Hepatic stellate cell (primary cell): ENCODE results near the gene NDUFV2.

ENCODE experiments used
- DNase-seq: peaks from one replicate; pipeline ENCODE4 v3.0.0; 2011; ENCODE audit warnings: low spot score

NDUFV2 gene

DNA sequence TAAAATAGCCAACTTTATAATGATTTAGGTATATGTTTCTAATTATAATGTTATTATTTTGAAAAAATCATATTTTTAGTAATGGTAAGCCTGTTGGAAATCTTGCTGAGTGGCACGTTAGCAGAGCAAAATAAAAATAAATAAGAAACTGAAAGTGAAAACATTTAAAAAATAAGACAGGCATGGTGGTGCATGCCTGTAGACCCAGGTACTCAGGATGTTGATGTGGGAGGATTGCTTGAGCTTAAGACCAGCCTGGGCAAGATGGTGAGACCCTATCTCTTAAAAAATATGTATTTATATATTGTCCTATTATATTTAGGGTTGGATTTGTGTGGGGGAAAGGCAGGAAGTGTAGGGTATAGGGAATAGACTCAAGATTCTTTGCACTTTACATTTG, 18.3 kb downstream of the NDUFV2 start:
- no peak for DNase-seq

DNA sequence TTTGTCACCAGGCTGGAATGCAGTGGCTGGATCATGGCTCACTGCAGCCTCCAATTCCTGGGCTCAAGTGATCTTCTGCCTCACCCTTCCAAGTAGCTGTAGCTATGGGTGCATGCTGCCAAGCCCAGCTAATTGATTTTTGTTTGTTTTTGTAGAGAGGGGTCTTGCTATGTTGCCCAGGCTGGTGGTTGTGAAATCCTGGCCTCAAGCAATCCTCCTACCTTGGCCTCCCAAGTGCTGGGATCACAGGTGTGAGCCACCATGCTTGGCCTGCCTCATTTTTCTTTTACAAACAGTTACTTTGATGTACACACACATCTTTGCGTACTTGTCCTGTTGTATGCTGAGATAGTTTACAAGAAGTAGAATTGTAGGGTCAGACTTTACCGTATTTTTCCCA, 21.0 kb downstream of the NDUFV2 start:
- no peak for DNase-seq

DNA sequence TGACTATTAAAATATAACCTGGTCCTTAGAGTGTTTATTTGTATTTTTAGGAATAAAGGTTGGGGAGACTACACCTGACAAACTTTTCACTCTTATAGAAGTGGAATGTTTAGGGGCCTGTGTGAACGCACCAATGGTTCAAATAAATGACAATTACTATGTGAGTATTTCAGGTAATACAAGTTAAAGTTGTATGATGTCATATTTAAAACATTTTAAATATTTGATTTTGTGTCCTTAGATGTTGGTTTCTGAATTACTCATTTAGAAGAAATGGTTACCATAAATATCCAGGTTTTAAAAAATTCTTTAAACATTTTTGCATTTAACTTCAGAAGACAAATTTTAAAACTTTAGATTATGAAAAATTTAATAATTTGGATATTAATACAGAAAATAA, 22.3 kb downstream of the NDUFV2 start:
- no peak for DNase-seq

DNA sequence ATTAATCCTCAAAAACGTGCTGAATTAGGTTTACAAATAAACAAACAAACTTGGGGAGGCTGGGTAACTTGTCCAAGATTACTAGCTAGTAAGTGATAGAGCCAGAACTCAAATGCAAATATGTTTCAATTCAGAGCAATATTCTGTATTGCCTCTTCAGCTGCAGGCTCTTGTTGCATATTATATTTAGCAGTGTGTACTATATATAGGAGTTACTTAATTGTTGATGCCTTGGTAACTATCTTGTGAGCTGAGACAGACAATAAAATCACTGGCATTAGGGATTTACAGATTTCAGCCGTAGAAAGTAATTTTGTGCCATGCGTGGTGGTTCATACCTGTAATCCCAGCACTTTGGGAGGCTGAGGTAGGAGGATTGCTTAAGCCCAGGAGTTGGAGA, 23.8 kb downstream of the NDUFV2 start:
- no peak for DNase-seq

DNA sequence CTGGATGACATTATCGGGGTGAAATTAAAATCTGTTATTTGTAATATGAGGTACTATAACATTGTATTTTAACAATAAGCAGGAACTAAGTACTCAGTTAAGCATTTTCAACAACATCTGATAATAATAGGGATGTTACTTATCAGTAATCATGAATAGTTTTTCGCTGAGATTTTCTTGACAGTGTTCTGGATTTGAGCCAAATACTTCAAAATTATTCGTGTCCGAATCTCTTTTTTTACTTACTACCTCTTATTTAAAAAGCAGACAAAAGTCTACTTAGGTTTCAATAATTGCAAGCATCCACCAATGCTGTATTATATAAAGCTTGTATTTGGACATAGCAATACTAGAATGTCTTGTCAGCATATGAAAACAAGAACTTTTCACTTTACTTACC, 27.7 kb downstream of the NDUFV2 start:
- DNase-seq: no peak

DNA sequence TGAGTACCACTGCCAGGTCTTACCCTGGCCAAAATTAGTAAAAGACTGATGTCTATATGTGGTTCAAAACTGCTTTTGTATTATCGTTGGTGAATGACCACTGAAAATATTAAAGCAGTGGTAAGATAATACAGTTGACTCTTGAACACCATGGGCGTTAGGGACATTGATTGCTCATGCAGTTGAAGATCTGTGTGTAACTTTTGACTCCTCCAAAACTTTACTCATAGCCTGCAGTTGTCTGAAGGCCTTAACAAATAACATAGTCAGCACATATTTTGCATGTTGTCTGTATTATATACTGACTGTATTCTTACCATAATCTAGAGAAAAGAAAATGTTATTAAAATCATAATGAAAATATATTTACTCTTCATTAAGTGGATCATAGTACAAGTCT, 28.3 kb downstream of the NDUFV2 start:
- no peak for DNase-seq

DNA sequence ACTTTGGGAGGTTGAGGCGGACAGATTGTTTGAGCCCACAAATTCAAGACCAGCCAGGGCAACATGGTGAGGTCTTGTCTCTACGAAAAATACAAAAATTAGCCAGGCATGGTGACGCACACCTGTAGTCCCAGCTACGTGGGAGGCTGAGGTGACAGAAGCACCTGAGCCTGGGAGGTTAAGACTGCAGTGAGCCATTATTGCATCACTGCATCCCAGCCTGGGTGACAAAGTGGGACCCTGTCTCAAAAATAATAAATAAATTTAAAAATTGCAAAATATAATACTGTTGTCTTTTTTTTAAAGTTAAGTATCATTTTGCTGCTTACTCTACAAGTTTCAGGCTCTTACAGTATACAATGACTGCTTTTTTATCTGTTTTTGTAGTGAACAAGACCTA, 30.1 kb downstream of the NDUFV2 start:
- DNase-seq: no peak

DNA sequence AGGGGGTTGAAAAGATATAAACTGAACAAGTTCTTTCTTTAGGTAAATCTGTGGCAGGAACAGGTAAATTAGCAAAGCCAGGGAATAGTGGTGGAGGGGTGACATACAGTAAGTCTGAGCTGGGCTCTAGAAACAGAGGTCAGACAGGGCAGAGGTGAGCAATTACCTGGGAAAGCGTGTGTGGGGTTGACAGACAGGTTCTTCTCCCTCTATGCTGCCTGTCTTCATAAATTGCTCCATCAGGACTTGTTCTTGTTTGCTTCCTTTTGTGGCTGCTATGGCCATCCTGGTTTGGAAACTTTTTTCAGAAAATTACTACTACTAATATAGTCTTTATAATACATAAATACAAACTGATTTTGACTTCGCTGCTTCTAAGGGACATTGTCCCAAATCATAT, 30.7 kb downstream of the NDUFV2 start:
- no peak for DNase-seq

DNA sequence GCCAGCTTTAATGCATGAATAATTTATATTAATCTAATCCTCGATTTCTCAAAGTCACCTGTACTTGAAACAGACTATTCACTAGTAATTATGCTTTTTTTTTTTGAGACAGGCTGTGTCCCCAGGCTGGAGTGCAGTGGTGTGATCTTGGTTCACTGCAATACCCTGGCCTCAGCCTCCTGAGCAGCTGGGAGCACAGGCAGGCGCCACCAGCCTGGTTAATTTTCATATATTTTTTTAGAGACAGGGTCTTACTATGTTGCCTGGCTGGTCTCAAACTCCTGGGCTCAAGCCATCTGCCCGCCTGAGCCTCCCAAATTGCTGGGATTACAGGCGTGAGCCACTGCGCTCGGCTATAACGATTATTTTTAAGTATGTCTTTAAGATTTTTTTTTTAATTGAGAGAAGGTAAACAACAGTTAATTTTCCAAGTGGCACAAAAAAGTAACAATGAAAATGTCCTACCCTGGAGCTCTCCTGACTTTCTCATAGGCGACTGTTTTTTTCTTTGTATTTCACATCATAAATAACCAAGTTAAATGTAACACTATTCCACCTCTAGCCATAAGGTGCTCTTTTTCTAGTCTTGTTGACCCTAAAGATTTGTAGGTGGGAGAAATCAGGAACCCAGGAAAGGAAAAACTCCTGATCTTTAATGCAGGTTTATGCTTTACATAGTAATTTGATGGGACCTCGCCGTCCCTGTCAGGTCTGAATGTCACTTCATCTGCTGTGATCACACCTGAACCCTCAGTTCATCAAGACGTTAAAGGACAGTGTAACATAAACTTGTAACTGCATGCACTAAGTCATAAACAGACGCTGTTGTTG, 32.8 kb downstream of the NDUFV2 start:
- DNase-seq: no peak

DNA sequence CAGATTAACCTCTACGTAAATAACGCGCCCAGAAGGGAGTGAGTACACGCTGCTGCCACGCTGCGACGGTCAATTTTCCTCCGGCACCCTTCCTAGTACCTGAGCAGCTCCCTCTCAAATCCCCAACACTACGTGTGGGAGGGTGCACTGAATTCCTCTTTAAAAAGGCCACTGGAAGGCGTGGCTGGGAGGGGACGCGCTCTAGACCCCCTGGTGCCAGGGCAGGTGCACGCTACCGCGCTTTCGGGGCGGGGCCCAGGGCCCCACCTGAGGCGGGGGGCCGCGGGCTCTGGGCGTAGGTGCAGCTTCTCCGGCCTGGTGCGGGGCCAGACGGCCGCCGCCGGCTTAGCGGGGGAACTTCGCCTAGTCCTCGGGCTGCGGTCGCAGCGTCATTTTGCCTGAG, 33.4 kb downstream of the NDUFV2 start:
- DNase-seq: no peak

DNA sequence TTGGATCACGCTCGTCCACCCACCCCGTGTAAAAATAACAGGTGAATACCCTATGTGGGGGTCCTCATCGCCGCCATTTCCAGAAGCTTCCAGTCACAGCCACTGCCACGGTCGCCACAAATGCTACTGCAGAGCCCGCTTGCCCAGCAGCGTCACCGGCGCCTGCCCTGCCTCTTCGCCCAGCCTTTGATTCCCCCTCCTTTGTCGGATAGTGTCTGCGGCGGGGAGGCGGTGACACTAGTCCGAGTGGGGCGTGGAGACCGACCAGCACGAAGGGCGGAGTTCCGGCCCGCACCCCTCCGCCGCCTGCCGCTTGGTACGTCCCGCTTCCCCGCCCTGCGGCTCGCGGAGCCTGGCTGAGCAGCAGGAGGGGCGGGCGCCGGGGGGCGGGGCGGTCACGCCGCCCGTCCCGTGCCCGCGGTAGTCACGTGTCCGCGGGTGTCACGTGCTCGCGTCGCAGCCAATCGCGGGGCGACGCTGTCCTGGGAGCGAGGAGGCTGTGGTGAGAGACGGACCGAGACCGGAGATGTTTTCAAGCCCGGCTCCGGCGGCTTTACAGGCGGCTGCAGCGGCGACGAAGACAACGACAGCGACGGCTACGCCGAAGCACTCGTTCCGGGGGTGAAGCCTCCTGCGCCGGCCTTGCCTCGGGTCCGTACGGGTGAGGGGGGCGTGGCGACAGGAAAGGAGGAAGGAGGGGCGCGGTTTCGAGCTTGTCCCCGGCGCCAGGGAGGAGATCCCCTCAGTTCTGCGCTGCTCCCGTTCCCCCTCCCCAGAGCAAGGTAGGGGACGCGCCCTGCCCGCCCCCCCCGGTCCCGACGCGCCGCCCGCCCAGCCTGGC, 34.0 kb downstream of the NDUFV2 start, which contains the start of gene ANKRD12:
Gene ANKRD12, plus strand, starts transcription at position 467 of the 841 bp plus-strand sequence. CDS start 45,652 bp downstream, outside the sequence.
- peak; percentile 97 for DNase-seq

DNA sequence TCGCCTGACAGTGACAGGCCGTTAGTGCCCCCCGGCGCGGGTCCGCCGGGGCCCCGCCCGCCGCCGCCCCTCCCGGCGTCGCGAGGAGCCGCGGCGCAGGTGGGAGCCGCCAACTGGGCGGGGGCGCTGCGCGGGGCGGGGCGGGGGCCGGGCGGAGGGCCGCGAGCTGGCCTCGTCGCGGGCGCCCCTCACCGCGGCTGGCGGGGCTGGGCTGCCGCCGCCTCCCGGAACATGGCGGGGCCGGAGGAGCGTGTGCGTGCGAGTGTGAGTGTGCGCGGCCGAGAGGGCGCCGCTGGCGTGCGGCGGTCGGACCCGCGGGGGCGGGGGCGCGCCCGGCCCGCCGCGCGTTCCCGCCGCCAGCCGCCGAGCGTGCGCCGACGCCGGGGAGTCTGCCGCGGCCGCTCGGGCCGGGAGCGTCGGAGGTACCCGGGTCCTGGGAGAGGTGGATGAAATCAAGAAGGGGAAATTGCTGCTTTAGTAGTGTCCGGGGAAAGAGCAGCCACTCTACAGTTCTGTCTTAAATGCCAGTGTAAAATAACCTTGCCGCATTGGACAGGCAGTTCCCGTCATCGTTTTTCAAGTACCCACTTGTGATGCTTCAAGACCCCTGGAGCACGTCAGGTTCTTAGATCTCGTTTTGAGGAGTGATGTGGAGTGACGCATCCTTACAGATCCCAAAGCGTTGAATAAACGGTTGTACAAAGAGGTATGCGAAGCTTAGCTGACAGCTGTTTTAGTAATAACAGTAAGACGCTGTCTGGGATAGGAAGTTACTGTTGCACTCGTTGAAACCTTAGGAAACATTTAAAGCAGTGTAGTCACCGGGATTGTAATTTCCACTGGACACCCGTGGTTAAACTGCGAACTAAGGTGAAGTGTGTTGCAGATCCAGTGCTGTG, 34.9 kb downstream of the NDUFV2 start:
- peak; percentile 73 for DNase-seq

DNA sequence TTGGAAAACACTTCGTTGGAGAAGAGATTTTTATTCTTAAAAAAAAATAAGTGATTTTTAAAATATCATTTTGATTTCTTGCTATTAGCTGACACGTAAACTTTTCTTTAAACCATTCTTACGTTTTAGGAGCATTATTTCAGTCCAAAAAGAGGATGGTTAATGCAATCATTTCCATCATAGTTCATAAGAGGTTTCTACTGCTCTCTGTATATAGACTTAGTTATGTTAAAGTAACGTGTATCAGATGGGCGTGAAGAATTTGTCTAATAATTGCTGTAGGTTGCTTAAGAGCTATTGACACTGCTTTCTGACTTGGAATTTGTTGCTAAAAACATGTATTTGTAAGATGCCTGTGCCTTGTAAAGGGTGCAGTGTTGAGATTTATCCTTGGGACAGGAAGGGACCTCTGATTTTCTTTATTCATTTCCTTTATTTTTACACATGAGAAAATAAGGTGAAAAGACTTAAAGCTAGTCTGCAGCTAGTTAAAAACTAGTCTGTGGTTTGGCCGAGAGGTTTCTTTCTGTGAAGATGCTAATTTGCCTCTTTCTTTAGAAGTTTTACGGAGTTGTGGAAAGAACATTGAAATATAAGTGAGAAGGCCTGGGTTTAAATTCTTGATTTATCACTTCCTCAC, 37.0 kb downstream of the NDUFV2 start:
- no peak for DNase-seq

DNA sequence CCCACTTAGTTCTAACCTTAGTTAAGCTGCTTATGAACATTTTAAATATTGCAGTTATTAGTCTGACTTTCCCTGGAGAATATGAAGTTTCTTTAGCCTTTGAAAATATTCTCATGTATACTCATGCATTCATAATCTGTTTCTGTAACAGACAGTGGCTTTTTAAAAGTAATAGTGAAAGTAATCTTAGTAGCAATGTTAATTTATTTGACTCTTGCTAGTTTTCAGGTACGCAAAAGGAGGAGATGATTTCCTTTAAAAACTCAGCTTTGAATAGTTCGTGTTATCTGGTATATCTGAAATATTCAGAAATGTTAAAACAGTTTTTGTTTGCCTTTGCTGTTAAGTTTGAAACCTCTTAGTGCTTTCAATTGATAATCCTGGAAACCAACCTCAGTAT, 37.9 kb downstream of the NDUFV2 start:
- DNase-seq: no peak

DNA sequence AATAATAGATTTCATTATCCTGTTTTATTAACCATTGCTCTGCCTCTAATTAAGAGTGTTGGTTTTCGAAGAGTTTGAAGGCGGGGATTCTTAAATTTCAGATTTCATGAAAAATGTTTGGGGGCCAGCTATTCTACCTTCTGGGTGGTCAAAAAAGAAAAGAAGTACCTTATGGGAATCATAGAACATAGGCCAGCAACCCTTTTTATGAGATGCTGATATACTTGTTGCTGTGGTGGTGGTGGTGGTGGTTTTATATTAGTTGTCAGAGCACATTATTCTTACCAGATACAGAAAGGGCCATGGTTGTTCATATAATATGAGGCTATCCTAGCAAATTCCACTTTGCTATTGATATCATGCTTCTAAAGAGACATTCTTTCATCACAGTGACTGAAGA, 38.5 kb downstream of the NDUFV2 start:
- no peak for DNase-seq

DNA sequence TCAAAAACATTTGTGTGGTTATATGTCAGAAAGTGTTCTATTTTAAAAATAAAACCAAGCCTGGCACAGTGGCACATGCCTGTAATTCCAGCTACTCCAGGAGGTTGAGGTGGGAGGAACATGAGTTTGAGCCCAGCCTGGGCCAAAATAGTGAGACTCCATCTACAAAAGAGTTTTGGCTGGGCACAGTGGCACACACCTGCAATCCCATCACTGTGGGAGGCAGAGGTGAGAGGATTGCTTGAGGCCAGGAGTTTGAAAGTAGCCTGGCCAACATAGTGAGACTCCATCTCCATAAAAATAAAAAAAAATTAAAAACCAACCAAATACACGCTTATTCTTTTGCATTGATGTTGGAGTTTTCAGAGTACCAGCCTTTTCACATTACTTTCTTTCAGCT, 43.7 kb downstream of the NDUFV2 start:
- no peak for DNase-seq

DNA sequence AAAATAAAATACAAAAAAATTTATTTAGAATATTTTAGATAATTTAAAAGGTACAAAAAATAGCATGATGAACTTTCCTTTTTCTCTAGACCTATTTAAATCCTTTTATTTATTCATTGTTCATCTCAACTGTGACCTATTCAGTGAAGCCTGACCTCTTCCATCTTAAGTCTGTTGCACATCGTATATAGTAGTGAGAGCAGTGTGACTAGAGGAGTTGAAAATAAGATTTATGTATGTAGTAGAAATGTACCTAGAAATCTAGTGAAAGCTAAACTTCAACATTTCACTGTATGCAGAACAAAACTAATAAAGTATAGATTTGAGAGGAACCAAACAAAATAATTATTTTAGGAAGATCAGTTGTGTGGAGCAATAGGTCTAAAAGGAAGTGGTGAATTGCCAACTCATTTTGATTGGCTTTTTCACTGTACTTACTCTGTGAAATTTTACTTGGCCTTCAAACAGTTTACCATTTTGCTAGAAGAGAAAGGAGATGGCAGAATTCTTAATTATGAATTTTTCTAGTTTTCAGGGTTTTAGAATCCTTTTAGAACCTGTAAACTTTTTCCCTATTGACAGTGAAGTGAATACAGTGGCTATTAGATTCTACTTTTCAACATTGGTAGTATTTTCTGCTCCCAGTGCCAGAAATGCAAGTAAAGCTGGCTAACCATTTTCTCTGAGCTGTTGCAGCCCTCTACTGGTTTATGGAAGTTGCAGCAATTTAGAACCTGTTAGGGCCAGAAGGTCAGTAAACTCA, 45.1 kb downstream of the NDUFV2 start:
- DNase-seq: peak; percentile 31

DNA sequence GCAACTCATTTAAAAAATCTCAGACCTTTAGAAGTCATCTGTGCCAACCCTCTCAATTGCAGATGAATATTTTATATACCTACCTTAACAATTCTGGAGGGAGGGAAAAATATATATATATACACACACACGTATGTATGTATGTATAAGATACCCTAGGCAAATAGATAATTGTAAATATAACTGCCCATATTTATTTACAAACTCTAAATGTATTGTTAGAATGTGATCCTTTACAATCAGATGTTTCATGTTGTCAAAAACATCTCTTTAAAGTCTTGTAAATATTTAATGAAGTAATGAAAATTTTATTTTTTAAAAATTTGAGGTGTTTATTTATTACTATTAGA, 45.7 kb downstream of the NDUFV2 start:
- no peak for DNase-seq

DNA sequence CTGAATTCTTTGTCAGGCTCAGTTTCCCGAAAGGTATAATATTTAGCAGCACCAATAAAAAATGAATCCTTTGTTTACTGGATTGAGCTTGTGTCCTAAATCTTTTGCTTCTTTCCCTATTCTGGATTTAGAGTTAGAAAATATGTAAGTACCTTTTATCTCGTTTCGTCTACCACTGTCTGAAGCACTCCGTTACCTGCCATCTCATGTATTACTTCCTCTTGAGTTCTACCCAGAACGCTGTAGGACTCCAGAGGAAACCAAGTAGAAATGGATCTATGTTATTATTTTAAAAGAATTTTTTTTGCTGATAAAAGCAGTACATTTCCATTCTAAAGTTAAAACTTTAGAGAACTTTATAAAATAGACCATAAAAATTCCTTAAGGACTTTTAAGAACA, 47.6 kb downstream of the NDUFV2 start:
- no peak for DNase-seq

DNA sequence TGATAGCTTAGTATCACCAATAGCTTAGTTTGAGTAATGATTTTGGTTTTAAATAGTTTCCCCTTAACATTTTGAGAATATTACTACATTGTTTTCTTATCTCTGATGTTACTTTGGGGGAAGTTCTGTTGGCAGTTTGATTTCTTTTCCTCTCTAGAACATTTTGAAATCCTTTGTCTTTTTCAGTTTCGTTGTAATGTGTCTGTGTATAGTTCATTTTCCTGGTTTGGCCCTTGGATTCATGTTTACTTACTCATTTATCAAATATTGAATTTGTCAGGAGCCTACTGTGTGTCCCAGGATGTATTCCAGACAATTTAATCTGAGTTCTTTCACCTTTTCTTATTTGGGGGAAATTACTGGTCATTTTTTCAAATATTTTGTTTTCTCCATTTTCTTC, 50.8 kb downstream of the NDUFV2 start:
- no peak for DNase-seq

DNA sequence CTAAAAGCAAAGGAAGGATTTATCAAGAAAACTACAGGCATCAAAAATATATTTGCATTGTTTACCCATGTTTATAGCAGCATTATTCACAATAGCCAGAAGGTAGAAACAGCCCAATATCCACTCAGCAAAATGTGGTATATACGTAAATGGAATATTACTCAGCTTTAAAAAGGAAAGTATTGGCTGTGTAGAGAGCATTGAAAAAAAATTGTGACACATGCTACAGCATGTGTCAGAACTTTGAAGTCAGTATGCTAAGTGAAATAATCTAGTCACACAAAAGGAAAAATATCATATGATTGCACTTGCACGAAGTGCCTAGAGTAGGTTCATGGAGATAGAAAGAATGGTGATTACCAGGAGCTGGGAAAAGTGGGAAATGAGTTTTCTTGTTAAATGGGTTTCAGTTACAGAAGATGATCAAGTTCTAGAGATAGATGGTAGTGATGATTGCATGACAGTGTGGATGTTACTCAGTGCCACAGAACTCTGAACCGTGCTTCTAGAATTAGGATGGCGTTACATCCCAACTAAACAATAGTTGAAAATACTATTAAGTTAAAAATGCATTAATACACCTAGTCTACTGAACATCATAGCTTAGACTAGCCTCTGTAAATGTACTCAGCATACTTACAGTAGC, 54.2 kb downstream of the NDUFV2 start:
- DNase-seq: no peak
